Erythroblast (primary cell): ENCODE results near the gene KMT5C.

Source experiments
- GATA1 ChIP-seq: IDR thresholded peaks from 2 replicates; pipeline ENCODE4 v1.6.1; 2011; ENCODE audit warnings: low read depth, mild to moderate bottlenecking, control low read depth, low read length, moderate library complexity
- POLR2A ChIP-seq: IDR thresholded peaks from 2 replicates; pipeline ENCODE4 v1.6.1; 2011; ENCODE audit warnings: mild to moderate bottlenecking, low read length

- TF ChIP-seq POLR2A = no peak
- no peak for TF ChIP-seq GATA1
Measured at GRCh38 chr19:55304279-55304978, 35.2 kb upstream of the KMT5C start.
